HG02938 (cell line): ENCODE measurements around the gene SOS1.
"Not testable (repeated sequence)": the region's sequence is repeated elsewhere in the genome, so short reads cannot be mapped to it uniquely, and the experiment has no call there.

Experiments used
- ATAC-seq: cut with Tn5 transposase; IDR thresholded peaks from one replicate; pipeline ENCODE4 v1.9.1; 2021; ENCODE audit warnings: mild to moderate bottlenecking, moderate library complexity; ENCODE audit not compliant: unreplicated experiment

SOS1 gene

GRCh38 chr2:39107724-39108273 is 13.1 kb downstream of the SOS1 start:
- no peak for ATAC-seq

DNA sequence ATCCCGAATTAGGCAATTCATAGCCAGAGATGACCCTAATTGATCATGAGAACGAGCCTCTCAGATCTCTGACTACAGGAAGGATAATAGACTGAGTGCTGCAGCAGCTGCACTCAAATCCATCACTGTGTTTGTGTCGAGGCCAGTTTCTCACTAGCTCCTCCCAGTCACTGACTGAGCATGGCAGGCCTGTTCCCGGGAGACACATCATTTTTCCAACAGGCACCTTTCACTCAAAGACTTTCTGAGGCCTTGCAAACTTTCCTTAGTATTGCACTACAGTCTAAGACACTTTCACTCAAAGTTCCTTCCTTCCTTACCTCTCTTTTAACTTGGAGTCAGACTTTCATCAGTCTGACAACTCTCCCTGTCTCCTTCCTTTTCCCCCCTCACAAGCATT is 13.7 kb downstream of the SOS1 start:
- no peak for ATAC-seq

DNA sequence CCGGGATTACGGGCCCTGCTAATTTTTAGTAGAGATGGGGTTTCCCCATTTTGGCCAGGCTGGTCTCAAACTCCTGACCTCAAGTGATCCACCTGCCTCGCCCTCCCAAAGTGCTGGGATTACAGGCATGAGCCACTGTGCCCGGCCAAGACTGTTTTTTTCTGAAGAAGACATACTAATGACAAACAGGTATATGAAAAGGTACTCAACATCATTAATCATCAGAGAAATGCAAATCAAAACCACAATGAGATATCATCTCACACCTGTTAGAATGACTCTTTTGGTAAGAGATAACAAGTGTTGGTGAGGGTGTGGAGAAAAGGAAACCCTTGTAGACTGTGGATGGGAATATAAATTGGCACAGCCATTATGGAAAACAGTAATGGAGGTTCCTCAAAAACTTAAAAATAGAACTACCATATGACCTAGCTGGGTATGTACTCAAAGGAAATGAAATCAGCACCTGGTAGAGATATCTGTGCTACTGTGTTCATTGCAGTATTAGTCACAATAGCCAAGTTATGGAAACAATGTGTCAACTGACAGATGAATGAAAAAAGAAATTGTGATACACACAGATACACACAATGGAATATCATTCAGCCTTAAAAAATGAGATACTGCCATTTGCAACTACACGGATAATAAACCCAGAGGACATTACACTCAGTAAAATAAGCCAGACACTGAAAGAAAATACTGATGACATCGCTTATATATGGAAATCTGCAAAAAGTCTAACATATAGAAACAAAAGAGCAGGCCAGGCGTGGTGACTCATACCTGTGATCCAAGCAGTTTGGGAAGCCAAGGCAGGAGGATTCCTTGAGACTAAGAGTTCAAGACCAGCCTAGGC is 20.8 kb downstream of the SOS1 start:
- peak; percentile 77 for ATAC-seq

- no peak for ATAC-seq
These were observed 21.5 kb downstream of the SOS1 start for GRCh38 chr2:39099310-39099869.

- no peak for ATAC-seq
These were observed 25.2 kb downstream of the SOS1 start for GRCh38 chr2:39095624-39096023.

- peak; percentile 86 for ATAC-seq
These were observed 26.0 kb downstream of the SOS1 start for GRCh38 chr2:39094717-39095363.

DNA sequence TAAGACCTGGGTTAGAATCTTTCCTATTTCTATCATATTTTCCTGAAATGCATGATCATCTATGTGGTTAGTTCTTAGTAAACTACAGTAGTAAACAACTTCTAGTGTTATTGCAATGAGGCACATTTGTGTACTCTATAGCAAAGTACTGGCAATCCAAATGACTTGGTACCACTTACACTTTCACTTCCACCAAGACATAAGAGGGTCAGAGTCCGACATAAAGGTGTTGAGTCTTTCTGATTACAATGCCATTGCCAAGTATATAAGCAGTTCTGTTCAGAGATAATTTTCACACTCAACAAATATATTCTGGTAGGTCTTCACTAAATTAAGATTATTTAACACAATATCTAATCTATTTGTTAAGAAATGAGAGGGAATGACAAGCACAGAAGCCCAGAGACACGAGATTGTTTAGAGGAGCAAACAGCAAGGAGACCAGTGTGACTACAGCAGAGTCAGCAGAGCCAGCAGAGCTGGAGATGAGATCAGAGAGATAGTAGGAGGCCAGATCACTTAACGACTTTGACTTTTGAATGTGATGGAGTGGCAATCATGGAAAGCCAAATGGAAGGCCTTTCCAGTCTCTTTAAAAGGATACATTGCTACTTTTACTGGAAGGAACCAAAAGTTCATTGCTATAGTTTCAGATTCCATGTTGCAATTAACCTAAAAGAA is 27.5 kb downstream of the SOS1 start:
- ATAC-seq: peak; percentile 42

DNA sequence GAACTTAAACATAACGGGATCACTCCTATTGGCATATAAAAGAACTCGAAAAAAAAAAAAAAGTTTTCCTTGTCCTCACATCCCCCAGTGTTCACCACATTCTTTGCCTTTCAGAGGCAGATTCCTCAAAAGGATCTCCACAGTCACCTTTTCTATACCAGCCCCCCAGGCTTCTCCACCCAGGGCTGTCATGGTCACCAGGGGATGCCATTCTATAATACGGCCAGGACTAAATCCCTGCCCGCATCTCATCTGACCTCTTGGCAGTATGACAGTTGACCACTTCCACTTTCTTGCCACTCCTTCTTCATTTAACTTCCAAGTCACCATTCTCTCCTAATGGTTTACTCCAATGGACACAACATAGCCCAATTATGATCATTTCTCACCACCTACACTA is 29.3 kb downstream of the SOS1 start:
- ATAC-seq: no peak

- ATAC-seq: no peak
These were observed 29.8 kb downstream of the SOS1 start for GRCh38 chr2:39091063-39091462.

DNA sequence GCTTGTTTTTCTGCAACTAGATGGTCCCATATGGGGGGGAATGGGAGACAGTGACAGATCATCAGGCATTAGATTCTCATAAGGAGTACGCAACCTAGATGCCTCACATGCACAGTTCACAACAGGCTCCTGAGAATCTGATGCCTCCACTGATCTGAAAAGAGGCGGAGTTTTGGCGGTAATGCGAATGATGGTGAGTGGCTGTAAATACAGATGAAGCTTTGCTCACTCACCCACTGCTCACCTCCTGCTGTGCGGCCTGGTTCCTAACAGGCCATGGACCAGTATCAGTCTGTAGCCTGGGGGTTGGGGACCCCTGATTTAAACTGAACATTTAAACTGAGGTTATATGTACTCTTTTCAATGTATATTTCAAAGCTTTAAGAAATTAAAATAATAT is 40.7 kb downstream of the SOS1 start:
- no peak for ATAC-seq

DNA sequence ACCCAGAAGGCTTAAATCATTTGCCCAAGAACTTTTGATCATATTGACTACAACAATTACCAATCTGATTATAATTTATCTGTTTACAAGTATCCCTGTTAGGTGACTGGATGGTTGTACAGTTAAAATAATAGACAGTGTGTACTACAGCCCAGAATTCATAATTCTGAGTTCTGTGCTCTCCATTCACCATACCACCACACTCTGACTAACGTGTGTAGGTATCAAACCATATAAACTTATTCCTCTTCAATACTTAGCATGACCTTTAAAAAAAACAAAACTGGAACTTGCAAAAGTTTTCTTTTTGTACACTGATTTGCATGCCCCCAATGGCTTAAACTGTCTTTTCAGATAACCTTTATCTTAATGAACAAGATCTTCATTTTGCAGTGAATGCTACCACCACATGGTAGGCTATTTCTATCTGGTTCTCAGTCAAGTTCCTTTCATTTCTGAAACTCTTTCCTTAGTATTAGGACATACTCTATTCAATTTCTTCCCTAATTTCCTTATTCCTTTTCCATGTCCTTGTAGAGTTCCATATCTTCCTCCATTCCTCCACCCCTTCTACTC is 50.9 kb downstream of the SOS1 start:
- ATAC-seq: no peak

DNA sequence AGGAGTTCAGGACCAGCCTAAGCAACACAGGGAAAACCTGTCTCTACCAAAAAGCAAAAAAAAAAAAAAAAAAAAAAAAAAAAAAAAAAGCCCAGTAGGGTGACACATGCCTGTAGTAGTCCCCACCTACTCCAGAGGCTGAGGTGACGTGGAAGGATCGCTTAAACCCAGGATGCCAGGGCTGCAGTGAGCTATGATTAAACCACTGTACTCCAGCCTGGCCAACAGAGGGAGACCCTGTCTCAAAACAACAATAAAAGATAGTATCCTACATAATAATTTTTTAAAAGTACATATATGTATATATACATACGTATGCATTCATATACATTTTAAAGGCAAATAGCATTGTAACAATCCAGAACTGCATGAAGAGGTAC is 51.7 kb downstream of the SOS1 start:
- no peak for ATAC-seq

DNA sequence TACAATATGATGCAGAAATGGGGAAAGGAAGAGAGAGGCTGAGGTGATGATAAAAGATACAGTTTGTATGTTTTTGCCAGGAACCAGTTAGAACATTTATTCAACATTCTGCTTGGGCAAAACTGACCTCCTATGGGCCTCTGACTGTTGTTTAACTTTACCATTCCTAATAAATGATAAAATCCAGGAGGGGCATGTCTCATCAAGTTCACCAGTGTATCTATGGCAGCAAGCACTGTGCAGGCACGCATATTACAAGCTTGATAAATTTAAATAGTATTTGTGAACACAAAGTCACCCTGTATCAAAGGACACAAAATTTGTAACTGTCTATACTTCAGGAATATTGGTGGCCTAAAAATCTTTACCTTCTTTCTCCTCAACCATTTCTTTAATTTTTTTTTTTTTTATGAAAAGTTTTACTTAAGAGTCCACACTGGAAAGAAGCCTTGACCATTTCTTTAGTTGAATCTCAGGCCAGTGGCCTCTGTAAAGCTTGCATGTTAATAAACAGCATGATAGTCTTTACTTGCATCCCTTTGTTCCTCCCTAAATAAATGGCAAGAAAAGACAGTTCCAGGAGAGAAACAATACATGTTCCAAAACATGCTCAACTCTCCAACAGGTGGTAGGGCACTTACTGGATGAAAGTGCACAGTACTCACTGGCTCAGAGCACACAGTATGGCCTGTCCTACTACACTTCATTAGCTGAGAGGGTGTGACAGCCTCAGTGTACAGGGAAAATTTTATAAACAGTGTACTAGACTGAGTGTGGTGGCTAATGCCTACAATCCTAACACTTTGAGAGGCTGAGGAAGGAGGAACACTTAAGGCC is 52.3 kb downstream of the SOS1 start:
- no peak for ATAC-seq

- ATAC-seq: no peak
These were observed 55.2 kb downstream of the SOS1 start for GRCh38 chr2:39065616-39066015.

DNA sequence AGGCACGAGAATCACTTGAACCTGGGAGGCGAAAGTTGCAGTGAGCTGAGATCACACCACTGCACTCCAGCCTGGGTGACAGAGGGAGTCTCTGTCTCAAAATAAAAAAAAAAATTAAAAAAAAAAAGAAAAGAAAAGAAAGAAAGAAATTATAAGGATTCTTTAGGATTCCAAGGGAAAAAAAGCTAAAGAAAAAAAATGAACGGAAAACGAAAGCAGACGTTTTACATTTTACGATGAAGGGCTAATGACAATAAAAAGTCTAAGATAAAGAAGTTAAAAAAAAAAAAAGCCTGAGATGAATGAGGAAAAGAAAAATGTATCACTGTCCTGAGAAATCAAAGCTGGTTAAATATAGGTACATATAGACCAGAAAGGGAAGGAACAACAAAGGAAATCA is 58.5 kb downstream of the SOS1 start:
- no peak for ATAC-seq

DNA sequence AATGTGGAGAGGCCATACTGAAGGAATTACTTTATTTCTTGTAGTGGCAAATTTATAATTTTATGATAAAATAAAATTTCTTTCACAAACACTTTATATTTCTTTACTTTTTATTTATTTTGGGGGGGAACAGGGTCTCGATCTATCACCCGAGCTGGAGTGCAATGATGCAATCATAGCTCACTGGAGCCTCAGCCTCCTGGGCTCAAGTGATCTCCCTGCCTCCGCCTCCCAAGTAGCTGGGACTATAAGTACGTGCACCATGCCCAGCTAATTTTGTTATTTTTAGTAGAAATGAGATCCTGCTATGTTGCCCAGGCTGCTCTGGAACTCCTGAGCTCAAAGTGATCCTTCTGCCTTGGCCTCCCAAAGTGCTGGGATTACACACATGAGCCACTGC is 59.6 kb downstream of the SOS1 start:
- no peak for ATAC-seq

DNA sequence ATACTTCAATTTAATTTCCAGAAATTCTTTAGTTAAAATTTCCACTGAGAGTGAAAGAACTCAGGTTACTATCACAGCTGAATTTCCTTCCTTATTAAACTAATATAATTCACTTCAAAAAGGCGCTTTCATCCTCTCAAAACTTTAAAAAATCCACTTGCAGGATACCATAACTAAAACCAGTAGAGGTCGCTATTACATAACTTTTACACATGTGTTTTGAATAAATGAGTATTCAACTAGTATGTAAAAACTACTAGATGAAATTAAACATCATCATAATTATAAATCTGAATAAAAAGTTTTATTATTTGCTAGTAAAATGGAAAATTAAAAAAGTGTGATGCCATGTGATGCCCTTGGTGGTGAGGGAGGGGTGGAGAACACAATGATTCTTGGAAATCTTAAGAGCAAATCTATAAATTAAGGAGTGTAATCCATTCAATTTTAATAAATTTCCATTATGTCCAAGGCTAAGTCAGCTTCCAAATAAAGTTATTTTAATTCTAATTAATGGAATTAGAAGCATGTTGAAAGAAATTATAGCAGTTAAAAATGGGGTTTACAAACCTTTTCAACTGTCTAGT is 61.4 kb downstream of the SOS1 start:
- no peak for ATAC-seq

DNA sequence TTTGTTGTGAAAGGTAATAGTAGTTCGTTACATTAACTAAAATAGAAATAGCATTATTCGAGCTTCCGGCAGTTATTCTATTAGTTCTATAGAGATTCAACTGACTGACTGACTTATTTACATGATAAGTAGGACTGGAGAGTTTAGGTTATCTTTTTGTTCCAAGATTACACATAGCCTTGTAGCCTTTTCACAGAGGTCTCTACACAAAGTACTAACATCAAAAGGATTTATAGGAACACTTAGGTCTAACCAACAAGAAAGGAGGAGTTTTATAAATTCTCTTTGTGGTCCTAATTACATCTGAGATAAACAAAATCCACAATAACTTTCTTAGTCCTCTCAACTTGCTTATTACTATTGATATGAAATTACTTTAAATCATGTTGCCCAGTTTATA is 62.8 kb downstream of the SOS1 start:
- no peak for ATAC-seq

DNA sequence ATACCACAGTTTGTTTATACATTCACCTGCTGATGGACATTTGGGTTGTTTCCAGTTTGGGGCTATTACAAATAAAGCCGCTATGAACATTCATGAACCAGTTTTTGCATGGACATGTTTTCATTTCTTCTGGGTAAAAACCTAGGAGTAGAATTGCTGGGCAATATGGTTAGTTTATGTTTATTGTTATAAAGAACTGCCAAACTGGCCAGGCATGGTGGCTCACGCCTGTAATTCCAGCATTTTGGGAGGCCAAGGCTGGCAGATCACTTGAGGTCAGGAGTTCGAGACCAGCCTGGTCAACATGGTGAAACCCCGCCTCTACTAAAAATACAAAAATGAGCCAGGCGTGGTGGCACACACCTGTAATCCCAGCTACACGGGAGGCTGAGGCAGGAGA is 68.2 kb downstream of the SOS1 start:
- ATAC-seq: not testable (repeated sequence)

GRCh38 chr2:39050109-39050508 is 70.7 kb downstream of the SOS1 start:
- no peak for ATAC-seq
